Measurements from ENCODE around the gene LRP2.

DNA sequence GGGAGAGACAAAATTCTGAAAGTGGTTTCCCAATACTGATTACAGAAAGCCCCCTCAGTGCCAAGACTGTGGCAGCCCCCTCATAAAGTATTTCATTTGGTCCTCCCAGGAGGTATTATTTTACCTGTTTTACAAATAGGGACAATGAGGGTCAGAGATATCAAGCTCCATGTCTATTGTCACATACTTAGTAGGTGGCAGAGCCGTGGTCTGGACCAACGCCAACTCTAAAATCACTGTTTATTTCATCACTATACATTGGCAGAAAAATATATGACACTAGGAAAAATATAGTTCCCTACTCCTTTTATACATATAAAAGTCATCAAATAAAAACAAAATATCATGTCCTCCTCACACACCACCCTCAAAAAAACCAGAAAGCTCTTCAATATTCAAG, 224.4 kb downstream of the LRP2 start:
- no peak for TF ChIP-seq EP300 (IDR thresholded peaks at IDR 0.05)
- TF ChIP-seq, protein P1, sequence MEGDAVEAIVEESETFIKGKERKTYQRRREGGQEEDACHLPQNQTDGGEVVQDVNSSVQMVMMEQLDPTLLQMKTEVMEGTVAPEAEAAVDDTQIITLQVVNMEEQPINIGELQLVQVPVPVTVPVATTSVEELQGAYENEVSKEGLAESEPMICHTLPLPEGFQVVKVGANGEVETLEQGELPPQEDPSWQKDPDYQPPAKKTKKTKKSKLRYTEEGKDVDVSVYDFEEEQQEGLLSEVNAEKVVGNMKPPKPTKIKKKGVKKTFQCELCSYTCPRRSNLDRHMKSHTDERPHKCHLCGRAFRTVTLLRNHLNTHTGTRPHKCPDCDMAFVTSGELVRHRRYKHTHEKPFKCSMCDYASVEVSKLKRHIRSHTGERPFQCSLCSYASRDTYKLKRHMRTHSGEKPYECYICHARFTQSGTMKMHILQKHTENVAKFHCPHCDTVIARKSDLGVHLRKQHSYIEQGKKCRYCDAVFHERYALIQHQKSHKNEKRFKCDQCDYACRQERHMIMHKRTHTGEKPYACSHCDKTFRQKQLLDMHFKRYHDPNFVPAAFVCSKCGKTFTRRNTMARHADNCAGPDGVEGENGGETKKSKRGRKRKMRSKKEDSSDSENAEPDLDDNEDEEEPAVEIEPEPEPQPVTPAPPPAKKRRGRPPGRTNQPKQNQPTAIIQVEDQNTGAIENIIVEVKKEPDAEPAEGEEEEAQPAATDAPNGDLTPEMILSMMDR (IDR thresholded peaks at IDR 0.05), result no peak
